A549 (cell line): ENCODE results near the gene ITSN2. TPM values are rescaled to one million over a fixed set of nuclear protein-coding genes. Genes with fewer than 3 reads are reported as not detected.

Experiments
- ATAC-seq, 2 experiments: fragments of 200-7000 bp in 1 of 2; fragments of >200 bp in 1 of 2; cut with Nextera tagmentation in 1 of 2; cut with Tn5 transposase in 1 of 2; 3 replicates each; pipeline versions ENCODE4 v1.8.0 to v1.9.1; 2018 to 2020; ENCODE audit warnings: mild to moderate bottlenecking in 1 of 2, moderate library complexity in 1 of 2
- CTCF ChIA-PET: fragments of 300-600 bp; sonication (Branson Sonifier 250); formaldehyde crosslinking; extraction: SDS; loops from one replicate; lab custom pipeline; 2021; ENCODE audit warnings: antibody characterized with exemption, inconsistent platforms; lab: Yijun Ruan, JAX
- POLR2A ChIA-PET: fragments of 350-600 bp; formaldehyde crosslinking; extraction: SDS; loops from one replicate; lab custom pipeline; 2021; ENCODE audit warnings: antibody characterized with exemption, inconsistent platforms; lab: Yijun Ruan, JAX
- DNase-seq, 2 experiments: peaks; one replicate each; pipeline versions ENCODE4 v3.0.0 to v3.0.0-alpha.2; 2011 to 2016; ENCODE audit warnings: low read depth in 1 of 2, low spot score in 1 of 2
- FAIRE-seq: peaks from 2 replicates; lab custom pipeline; 2011; peaks lifted over from hg19 to GRCh38; lab: Jason Lieb, UNC
- H3K27ac ChIP-seq, 2 experiments: fragments of >200 bp; sonication (Bioruptor Twin); formaldehyde crosslinking; 3 replicates each; pipeline ENCODE4 v1.5.1; 2016 to 2017
- H3K4me1 ChIP-seq: fragments of >200 bp; sonication (Bioruptor Twin); formaldehyde crosslinking; 3 replicates; pipeline ENCODE4 v1.6.1; 2016
- H3K4me2 ChIP-seq: fragments of >200 bp; sonication (Bioruptor Twin); formaldehyde crosslinking; 3 replicates; pipeline ENCODE4 v1.6.1; 2016
- H3K4me3 ChIP-seq: fragments of >200 bp; sonication (Bioruptor Twin); formaldehyde crosslinking; 3 replicates; pipeline ENCODE4 v1.5.1; 2016
- H3K9me3 ChIP-seq: fragments of >200 bp; sonication (Bioruptor Twin); formaldehyde crosslinking; 3 replicates; pipeline ENCODE4 v1.6.1; 2016
- BHLHE40 ChIP-seq: IDR thresholded peaks from 2 replicates; pipeline ENCODE4 v1.6.1; 2012; ENCODE audit warnings: low read depth, low read length, inconsistent platforms
- CBX8 ChIP-seq: fragments of 200-600 bp; sonication (generic); IDR thresholded peaks from 2 replicates; pipeline ENCODE4 v1.6.1; 2016
- CEBPB ChIP-seq, 2 experiments: fragments of >200 bp in 1 of 2; sonication (Bioruptor Twin) in 1 of 2; formaldehyde crosslinking in 1 of 2; IDR thresholded peaks; 2 replicates each; pipeline ENCODE4 v1.6.1; 2012 to 2016
- CHD2 ChIP-seq: fragments of 150-350 bp; IDR thresholded peaks from 2 replicates; pipeline ENCODE4 v1.6.1; 2014; ENCODE audit warnings: low read length; ENCODE audit not compliant: partially characterized antibody
- CHD4 ChIP-seq: fragments of 200-600 bp; sonication (generic); IDR thresholded peaks from 2 replicates; pipeline ENCODE4 v1.6.1; 2016; ENCODE audit warnings: antibody characterized with exemption, mild to moderate bottlenecking, borderline replicate concordance
- EHF ChIP-seq: fragments of 250-450 bp; sonication (Bioruptor Pico); IDR thresholded peaks from 2 replicates; pipeline ENCODE4 v1.5.0; 2020; ENCODE audit warnings: mild to moderate bottlenecking
- EP300 ChIP-seq, 2 experiments: fragments of >200 bp; sonication (Bioruptor Twin); formaldehyde crosslinking; IDR thresholded peaks; 2 replicates in 1 of 2; 3 replicates in 1 of 2; pipeline ENCODE4 v1.6.1; 2016 to 2017
- HOXA7 ChIP-seq: fragments of 250-450 bp; sonication (Bioruptor Pico); IDR thresholded peaks from 2 replicates; pipeline ENCODE4 v1.5.0; 2020; ENCODE audit warnings: mild to moderate bottlenecking, moderate library complexity
- HOXB5 ChIP-seq: fragments of 250-450 bp; sonication (Bioruptor Pico); IDR thresholded peaks from 2 replicates; pipeline ENCODE4 v1.5.0; 2020; ENCODE audit warnings: mild to moderate bottlenecking, moderate library complexity
- JUNB ChIP-seq: fragments of >200 bp; sonication (Bioruptor Twin); formaldehyde crosslinking; IDR thresholded peaks from 2 replicates; pipeline ENCODE4 v1.6.1; 2016
- MYC ChIP-seq: IDR thresholded peaks from 2 replicates; pipeline ENCODE4 v1.6.1; 2012; ENCODE audit warnings: mild to moderate bottlenecking, inconsistent platforms, low read length, improper control_type of control experiment, borderline replicate concordance
- NPAS2 ChIP-seq: fragments of 250-450 bp; sonication (Bioruptor Pico); IDR thresholded peaks from 2 replicates; pipeline ENCODE4 v1.8.0; 2022; ENCODE audit warnings: mild to moderate bottlenecking, moderate library complexity, borderline replicate concordance
- POLR2AphosphoS2 ChIP-seq: conservative IDR thresholded peaks from 2 replicates; pipeline ENCODE4 v1.6.1; 2012; ENCODE audit warnings: low read length, improper control_type of control experiment, inconsistent platforms
- SMC3 ChIP-seq: fragments of >200 bp; sonication (Bioruptor Twin); formaldehyde crosslinking; IDR thresholded peaks from 3 replicates; pipeline ENCODE4 v1.6.1; 2018; ENCODE audit warnings: inconsistent platforms
- TFCP2L1 ChIP-seq: fragments of 250-450 bp; sonication (Bioruptor Pico); IDR thresholded peaks from 2 replicates; pipeline ENCODE4 v1.5.0; 2021; ENCODE audit warnings: mild to moderate bottlenecking
- TP53 ChIP-seq: fragments of 250-450 bp; sonication (Bioruptor Pico); IDR thresholded peaks from 2 replicates; pipeline ENCODE4 v1.5.0; 2021; ENCODE audit warnings: mild to moderate bottlenecking, moderate library complexity
- WGBS: methylation state at CpG from one replicate; pipeline ENCODE4 v1.1.6; 2017; ENCODE audit errors: missing lambda C conversion rate; 5-methylcytosine and 5-hydroxymethylcytosine counted together
- polyA plus RNA-seq, 4 experiments: library from polyadenylated mRNA; depleted of rRNA in 3 of 4; stranded (reverse); fragments of >200 nt; fragmentation: RNase III in 1 of 4; extraction: RNeasy Plus Mini Kit Qiagen cat#74134 plus additional on column Dnase treatment in 1 of 4; gene quantifications; 2 replicates in 3 of 4; 3 replicates in 1 of 4; pipeline ENCODE4 v1.2.3, GENCODE V29; 2011 to 2017
- TF ChIP-seq, protein P1 (sequence below): IDR thresholded peaks from 2 replicates; pipeline ENCODE4 v1.6.1; 2012
- TF ChIP-seq, protein P2 (sequence below): IDR thresholded peaks from 2 replicates; pipeline ENCODE4 v1.6.1; 2012; ENCODE audit warnings: low read depth, borderline replicate concordance
- TF ChIP-seq, protein P3 (sequence below): fragments of >200 bp; sonication (Bioruptor Twin); formaldehyde crosslinking; IDR thresholded peaks from 3 replicates; pipeline ENCODE4 v1.5.1; 2016
- TF ChIP-seq, protein P4 (sequence below): fragments of 250-450 bp; sonication (Bioruptor Pico); IDR thresholded peaks from 2 replicates; pipeline ENCODE4 v1.5.0; 2020; ENCODE audit warnings: low read depth, mild to moderate bottlenecking, moderate library complexity
- TF ChIP-seq, protein P5 (sequence below): fragments of 250-450 bp; sonication (Bioruptor Pico); IDR thresholded peaks from 2 replicates; pipeline ENCODE4 v1.5.0; 2021; ENCODE audit warnings: mild to moderate bottlenecking, moderate library complexity, borderline replicate concordance
- TF ChIP-seq, protein P6 (sequence below): fragments of >200 bp; sonication (Bioruptor Twin); formaldehyde crosslinking; IDR thresholded peaks from 3 replicates; pipeline ENCODE4 v1.6.1; 2016

ITSN2 gene
- polyA plus RNA-seq, 2 of the 4 experiments (the other 2 are of a cell fraction) = 19.8 to 48.3 TPM

DNA sequence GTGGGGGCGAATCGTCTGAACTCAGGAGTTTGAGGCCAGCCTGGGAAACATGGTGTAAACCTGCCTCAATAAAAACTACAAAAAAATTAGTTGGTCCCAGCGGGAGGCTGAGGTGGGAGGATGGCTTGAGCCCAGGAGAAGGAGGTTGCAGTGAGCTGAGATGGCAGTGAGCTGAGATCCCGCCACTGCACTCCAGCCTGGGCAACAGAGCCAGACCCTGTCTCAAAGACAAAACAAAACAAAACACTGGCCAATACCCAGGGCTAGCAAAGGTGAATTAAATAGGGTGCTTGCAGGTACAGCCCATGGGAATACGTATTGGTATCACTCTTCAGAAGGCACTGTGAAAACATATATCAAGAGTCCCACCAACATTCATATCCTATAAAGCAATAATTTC lies 7.0 kb downstream of the ITSN2 start:
- Histone ChIP-seq H3K9me3 (no peaks in the 10 kb centered on the region), H3K4me3 (no peak overlapping the region), H3K4me2 (no peak overlapping the region), H3K4me1 (peaks cover 4% of the 10 kb centered on the region; the same call in 2 of the 3 replicates), H3K27ac (no peak overlapping the region)
- ATAC-seq (no peak), DNase-seq (no peak), FAIRE-seq (no peak)
- 79% methylated on average over 5 of the region's 5 CpGs for WGBS
- TF ChIP-seq EP300 (IDR thresholded peaks at IDR 0.05) (no peak), HOXA7 (CRISPR knock-in tag) (no peak), EHF (CRISPR knock-in tag) (no peak), CBX8 (no peak), POLR2AphosphoS2 (no peak), TP53 (CRISPR knock-in tag) (no peak)
- TF ChIP-seq, protein P1, sequence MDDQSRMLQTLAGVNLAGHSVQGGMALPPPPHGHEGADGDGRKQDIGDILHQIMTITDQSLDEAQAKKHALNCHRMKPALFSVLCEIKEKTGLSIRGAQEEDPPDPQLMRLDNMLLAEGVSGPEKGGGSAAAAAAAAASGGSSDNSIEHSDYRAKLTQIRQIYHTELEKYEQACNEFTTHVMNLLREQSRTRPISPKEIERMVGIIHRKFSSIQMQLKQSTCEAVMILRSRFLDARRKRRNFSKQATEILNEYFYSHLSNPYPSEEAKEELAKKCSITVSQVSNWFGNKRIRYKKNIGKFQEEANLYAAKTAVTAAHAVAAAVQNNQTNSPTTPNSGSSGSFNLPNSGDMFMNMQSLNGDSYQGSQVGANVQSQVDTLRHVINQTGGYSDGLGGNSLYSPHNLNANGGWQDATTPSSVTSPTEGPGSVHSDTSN = no peak
- POLR2A ChIA-PET = no interaction called here
- CTCF ChIA-PET = no interaction called here

DNA sequence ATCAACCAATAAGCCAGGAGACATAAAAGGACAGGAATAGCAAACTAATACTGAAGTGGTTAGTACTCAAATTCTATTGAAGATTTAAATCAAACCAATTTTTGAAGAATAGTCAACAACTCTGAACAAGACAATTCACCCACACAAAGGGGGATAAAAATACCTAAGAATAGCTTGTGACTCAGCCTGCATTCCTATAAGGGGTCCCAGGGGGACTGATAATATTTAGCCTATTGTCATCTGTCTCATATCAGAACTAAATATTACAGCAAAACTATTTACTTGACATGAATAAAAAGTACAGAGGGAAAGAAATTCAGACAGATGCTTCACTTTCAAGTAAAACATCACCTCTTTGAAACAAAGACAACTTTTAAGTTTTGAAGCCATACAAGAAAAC lies 7.7 kb downstream of the ITSN2 start:
- CTCF ChIA-PET = no interaction called here
- H3K9me3 ChIP-seq = no peaks in the 10 kb centered on the region
- no peak overlapping the region for H3K4me3 ChIP-seq
- no peak for DNase-seq
- no peak overlapping the region for H3K4me2 ChIP-seq
- TF ChIP-seq CHD4 = no peak
- TF ChIP-seq HOXB5 (CRISPR knock-in tag) = no peak
- TF ChIP-seq SMC3 = no peak
- TF ChIP-seq CEBPB (IDR thresholded peaks at IDR 0.05) = no peak
- no peak for TF ChIP-seq NPAS2 (CRISPR knock-in tag)
- TF ChIP-seq CHD2 = no peak
- no peak for TF ChIP-seq TFCP2L1 (CRISPR knock-in tag)
- TF ChIP-seq, protein P2, sequence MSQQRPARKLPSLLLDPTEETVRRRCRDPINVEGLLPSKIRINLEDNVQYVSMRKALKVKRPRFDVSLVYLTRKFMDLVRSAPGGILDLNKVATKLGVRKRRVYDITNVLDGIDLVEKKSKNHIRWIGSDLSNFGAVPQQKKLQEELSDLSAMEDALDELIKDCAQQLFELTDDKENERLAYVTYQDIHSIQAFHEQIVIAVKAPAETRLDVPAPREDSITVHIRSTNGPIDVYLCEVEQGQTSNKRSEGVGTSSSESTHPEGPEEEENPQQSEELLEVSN = no peak
- no peak for TF ChIP-seq JUNB
- TF ChIP-seq, protein P3, sequence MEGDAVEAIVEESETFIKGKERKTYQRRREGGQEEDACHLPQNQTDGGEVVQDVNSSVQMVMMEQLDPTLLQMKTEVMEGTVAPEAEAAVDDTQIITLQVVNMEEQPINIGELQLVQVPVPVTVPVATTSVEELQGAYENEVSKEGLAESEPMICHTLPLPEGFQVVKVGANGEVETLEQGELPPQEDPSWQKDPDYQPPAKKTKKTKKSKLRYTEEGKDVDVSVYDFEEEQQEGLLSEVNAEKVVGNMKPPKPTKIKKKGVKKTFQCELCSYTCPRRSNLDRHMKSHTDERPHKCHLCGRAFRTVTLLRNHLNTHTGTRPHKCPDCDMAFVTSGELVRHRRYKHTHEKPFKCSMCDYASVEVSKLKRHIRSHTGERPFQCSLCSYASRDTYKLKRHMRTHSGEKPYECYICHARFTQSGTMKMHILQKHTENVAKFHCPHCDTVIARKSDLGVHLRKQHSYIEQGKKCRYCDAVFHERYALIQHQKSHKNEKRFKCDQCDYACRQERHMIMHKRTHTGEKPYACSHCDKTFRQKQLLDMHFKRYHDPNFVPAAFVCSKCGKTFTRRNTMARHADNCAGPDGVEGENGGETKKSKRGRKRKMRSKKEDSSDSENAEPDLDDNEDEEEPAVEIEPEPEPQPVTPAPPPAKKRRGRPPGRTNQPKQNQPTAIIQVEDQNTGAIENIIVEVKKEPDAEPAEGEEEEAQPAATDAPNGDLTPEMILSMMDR = no peak
- TF ChIP-seq, protein P4, sequence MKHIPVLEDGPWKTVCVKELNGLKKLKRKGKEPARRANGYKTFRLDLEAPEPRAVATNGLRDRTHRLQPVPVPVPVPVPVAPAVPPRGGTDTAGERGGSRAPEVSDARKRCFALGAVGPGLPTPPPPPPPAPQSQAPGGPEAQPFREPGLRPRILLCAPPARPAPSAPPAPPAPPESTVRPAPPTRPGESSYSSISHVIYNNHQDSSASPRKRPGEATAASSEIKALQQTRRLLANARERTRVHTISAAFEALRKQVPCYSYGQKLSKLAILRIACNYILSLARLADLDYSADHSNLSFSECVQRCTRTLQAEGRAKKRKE = no peak
- no peak for TF ChIP-seq MYC
- TF ChIP-seq BHLHE40 = no peak
- TF ChIP-seq, protein P5, sequence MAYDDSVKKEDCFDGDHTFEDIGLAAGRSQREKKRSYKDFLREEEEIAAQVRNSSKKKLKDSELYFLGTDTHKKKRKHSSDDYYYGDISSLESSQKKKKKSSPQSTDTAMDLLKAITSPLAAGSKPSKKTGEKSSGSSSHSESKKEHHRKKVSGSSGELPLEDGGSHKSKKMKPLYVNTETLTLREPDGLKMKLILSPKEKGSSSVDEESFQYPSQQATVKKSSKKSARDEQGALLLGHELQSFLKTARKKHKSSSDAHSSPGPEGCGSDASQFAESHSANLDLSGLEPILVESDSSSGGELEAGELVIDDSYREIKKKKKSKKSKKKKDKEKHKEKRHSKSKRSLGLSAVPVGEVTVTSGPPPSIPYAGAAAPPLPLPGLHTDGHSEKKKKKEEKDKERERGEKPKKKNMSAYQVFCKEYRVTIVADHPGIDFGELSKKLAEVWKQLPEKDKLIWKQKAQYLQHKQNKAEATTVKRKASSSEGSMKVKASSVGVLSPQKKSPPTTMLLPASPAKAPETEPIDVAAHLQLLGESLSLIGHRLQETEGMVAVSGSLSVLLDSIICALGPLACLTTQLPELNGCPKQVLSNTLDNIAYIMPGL = no peak
- no peak for TF ChIP-seq EHF (CRISPR knock-in tag)
- TF ChIP-seq, protein P6, sequence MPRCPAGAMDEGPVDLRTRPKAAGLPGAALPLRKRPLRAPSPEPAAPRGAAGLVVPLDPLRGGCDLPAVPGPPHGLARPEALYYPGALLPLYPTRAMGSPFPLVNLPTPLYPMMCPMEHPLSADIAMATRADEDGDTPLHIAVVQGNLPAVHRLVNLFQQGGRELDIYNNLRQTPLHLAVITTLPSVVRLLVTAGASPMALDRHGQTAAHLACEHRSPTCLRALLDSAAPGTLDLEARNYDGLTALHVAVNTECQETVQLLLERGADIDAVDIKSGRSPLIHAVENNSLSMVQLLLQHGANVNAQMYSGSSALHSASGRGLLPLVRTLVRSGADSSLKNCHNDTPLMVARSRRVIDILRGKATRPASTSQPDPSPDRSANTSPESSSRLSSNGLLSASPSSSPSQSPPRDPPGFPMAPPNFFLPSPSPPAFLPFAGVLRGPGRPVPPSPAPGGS = no peak
- TF ChIP-seq, all 56 proteins: peak for 0
- no peaks in the 10 kb centered on the region for H3K4me1 ChIP-seq
- POLR2A ChIA-PET = no interaction called here
- FAIRE-seq = no peak
- no peak overlapping the region for H3K27ac ChIP-seq
- no peak for ATAC-seq
